ENCODE results near the gene LHX3.

LHX3 gene

GRCh38 chr9:136204838-136205706, at the start of gene LHX3:
TSS of gene LHX3 (minus strand) at chr9:136205128. CDS start at chr9:136205012, 116 bp downstream.
- DNase-seq (ENCODE audit: low read depth in 2 of 3, low spot score in 1 of 3) = no peak

GRCh38 chr9:136253246-136254130, 48.6 kb upstream of the LHX3 start:
- no peak for DNase-seq (ENCODE audit: low read depth in 2 of 3, low spot score in 1 of 3)

- no peak for DNase-seq (ENCODE audit: low read depth in 2 of 3, low spot score in 1 of 3)
Measured at GRCh38 chr9:136252846-136253245, 47.9 kb upstream of the LHX3 start.

GRCh38 chr9:136252281-136252680, 47.4 kb upstream of the LHX3 start:
- DNase-seq (ENCODE audit: low read depth in 2 of 3, low spot score in 1 of 3) = no peak

GRCh38 chr9:136251264-136252115, 46.6 kb upstream of the LHX3 start:
- no peak for DNase-seq (ENCODE audit: low read depth in 2 of 3, low spot score in 1 of 3)

- DNase-seq (ENCODE audit: low read depth in 2 of 3, low spot score in 1 of 3) = no peak
Measured at GRCh38 chr9:136250676-136251075, 45.7 kb upstream of the LHX3 start.

GRCh38 chr9:136249877-136250559, 45.1 kb upstream of the LHX3 start:
- DNase-seq (ENCODE audit: low read depth in 2 of 3, low spot score in 1 of 3) = no peak

- DNase-seq (ENCODE audit: low read depth in 2 of 3, low spot score in 1 of 3) = no peak
Measured at GRCh38 chr9:136248951-136249876, 44.3 kb upstream of the LHX3 start.

GRCh38 chr9:136247947-136248637, 43.2 kb upstream of the LHX3 start:
- DNase-seq (ENCODE audit: low read depth in 2 of 3, low spot score in 1 of 3) = no peak

- no peak for DNase-seq (ENCODE audit: low read depth in 2 of 3, low spot score in 1 of 3)
Measured at GRCh38 chr9:136247551-136247916, 42.6 kb upstream of the LHX3 start.

GRCh38 chr9:136246849-136247550, 42.1 kb upstream of the LHX3 start:
- DNase-seq (ENCODE audit: low read depth in 2 of 3, low spot score in 1 of 3) = no peak

- DNase-seq (ENCODE audit: low read depth in 2 of 3, low spot score in 1 of 3) = peak; percentile 74 to 80 (median 76)
Measured at GRCh38 chr9:136245219-136246150, 40.6 kb upstream of the LHX3 start, which contains the start of gene QSOX2. TSS of gene QSOX2 (minus strand) at chr9:136245812. CDS start at chr9:136245803, 9 bp downstream.

GRCh38 chr9:136244969-136245218, 40.0 kb upstream of the LHX3 start:
- DNase-seq (ENCODE audit: low read depth in 2 of 3, low spot score in 1 of 3) = no peak

GRCh38 chr9:136244122-136244968, 39.4 kb upstream of the LHX3 start:
- peak; percentile 63 to 70 (median 67) for DNase-seq (ENCODE audit: low read depth in 2 of 3, low spot score in 1 of 3)

GRCh38 chr9:136243631-136244030, 38.7 kb upstream of the LHX3 start:
- no peak for DNase-seq (ENCODE audit: low read depth in 2 of 3, low spot score in 1 of 3)

- no peak for DNase-seq (ENCODE audit: low read depth in 2 of 3, low spot score in 1 of 3)
Measured at GRCh38 chr9:136242918-136243525, 38.1 kb upstream of the LHX3 start.

All from stimulated activated CD4-positive, alpha-beta T cell treated with anti-CD3 and anti-CD28 coated beads, Interleukin-12 subunit alpha, Interleukin-12 subunit beta, amount 100 ng/mL, for 48 hours (primary cell).